Mucosa of gallbladder (tissue), 1 donor: ENCODE measurements around the gene VPS25. TPM values are rescaled to one million over a fixed set of nuclear protein-coding genes. Genes with fewer than 3 reads are reported as not detected.

Source experiments
- total RNA-seq: library from RNA; stranded (reverse); gene quantifications from one replicate; pipeline ENCODE4 v1.2.1, GENCODE V29; 2021
- donor health status: DM: no; HTN: no; CAD: no.

The VPS25 gene
- total RNA-seq, 1 donor from 2014 or later, result 57.1 TPM

Other genes with a start within 250 kb of the VPS25 start
- 51.1 TPM for gene NAGLU, start 237.2 kb upstream of the VPS25 start, total RNA-seq
- 2.4 TPM for gene HSD17B1, start 220.5 kb upstream of the VPS25 start, total RNA-seq
- 84.1 TPM for gene COASY, start 211.3 kb upstream of the VPS25 start, total RNA-seq
- gene MLX, start 206.3 kb upstream of the VPS25 start, total RNA-seq, result 54.0 TPM
- 5.1 TPM for gene PSMC3IP, start 195.7 kb upstream of the VPS25 start, total RNA-seq
- gene RETREG3, start 164.1 kb upstream of the VPS25 start, total RNA-seq, result 78.8 TPM
- 40.2 TPM for gene TUBG1, start 163.8 kb upstream of the VPS25 start, total RNA-seq
- gene TUBG2, start 114.2 kb upstream of the VPS25 start, total RNA-seq, result 30.8 TPM
- 36.1 TPM for gene PLEKHH3, start 96.5 kb upstream of the VPS25 start, total RNA-seq
- 0.49 TPM for gene CCR10, start 91.6 kb upstream of the VPS25 start, total RNA-seq
- gene CNTNAP1, start 90.9 kb upstream of the VPS25 start, total RNA-seq, result 8.1 TPM
- gene EZH1, start 28.4 kb upstream of the VPS25 start, total RNA-seq, result 50.4 TPM
- 22.7 TPM for gene RAMP2, start 12.2 kb upstream of the VPS25 start, total RNA-seq
- 0.37 TPM for gene WNK4, start 7.2 kb downstream of the VPS25 start, total RNA-seq
- 78.0 TPM for gene COA3, start 25.3 kb downstream of the VPS25 start, total RNA-seq
- gene CNTD1, start 25.4 kb downstream of the VPS25 start, total RNA-seq, result 0.89 TPM
- 71.3 TPM for gene BECN1, start 50.8 kb downstream of the VPS25 start, total RNA-seq
- gene PSME3, start 59.9 kb downstream of the VPS25 start, total RNA-seq, result 88.5 TPM
- 1.4 TPM for gene AOC2, start 71.1 kb downstream of the VPS25 start, total RNA-seq
- gene AOC3, start 77.8 kb downstream of the VPS25 start, total RNA-seq, result 125 TPM
- gene G6PC1, start 127.3 kb downstream of the VPS25 start, total RNA-seq, result 17.3 TPM
- gene AARSD1, start 191.0 kb downstream of the VPS25 start, total RNA-seq, result 28.2 TPM
- 4.7 TPM for gene PTGES3L, start 206.6 kb downstream of the VPS25 start, total RNA-seq
- 26.0 TPM for gene RUNDC1, start 207.1 kb downstream of the VPS25 start, total RNA-seq
- 611 TPM for gene RPL27, start 225.0 kb downstream of the VPS25 start, total RNA-seq
- gene IFI35, start 233.3 kb downstream of the VPS25 start, total RNA-seq, result 27.0 TPM
- gene VAT1, start 248.9 kb downstream of the VPS25 start, total RNA-seq, result 122 TPM